Neural crest cell (in vitro differentiated cells): Measurements from ENCODE around the gene KLHL15. TPM values are rescaled to one million over a fixed set of nuclear protein-coding genes. Genes with fewer than 3 reads are reported as not detected.
"Not testable (repeated sequence)": the region's sequence is repeated elsewhere in the genome, so short reads cannot be mapped to it uniquely, and the experiment has no call there.

ENCODE experiments used
- DNase-seq: peaks from one replicate; pipeline ENCODE4 v3.0.0; 2021; ENCODE audit warnings: low read depth, mixed read lengths, low spot score
- H3K27ac Mint-ChIP-seq: one replicate; pipeline ENCODE4 v1.8.0; 2021; ENCODE audit warnings: mild to moderate bottlenecking, mixed read lengths; ENCODE audit not compliant: unreplicated experiment
- H3K27me3 Mint-ChIP-seq: 2 replicates; pipeline ENCODE4 v1.8.0; 2021; ENCODE audit warnings: low read depth, mild to moderate bottlenecking, mixed read lengths
- H3K36me3 Mint-ChIP-seq: 2 replicates; pipeline ENCODE4 v1.8.0; 2021; ENCODE audit warnings: low read depth, mild to moderate bottlenecking, mixed read lengths
- H3K4me1 Mint-ChIP-seq: 2 replicates; pipeline ENCODE4 v1.8.0; 2021; ENCODE audit warnings: mixed read lengths
- H3K4me3 Mint-ChIP-seq: one replicate; pipeline ENCODE4 v1.8.0; 2021; ENCODE audit warnings: mild to moderate bottlenecking, mixed read lengths
- H3K9me3 Mint-ChIP-seq: 2 replicates; pipeline ENCODE4 v1.8.0; 2021; ENCODE audit warnings: mixed read lengths
- CTCF ChIP-seq: fragments of 200-600 bp; sonication (generic); conservative IDR thresholded peaks from 2 replicates; pipeline ENCODE4 v1.5.0; 2021; ENCODE audit warnings: antibody characterized with exemption, mild to moderate bottlenecking
- long read RNA-seq: library from polyadenylated mRNA; unstranded; transcript quantifications from one replicate; pipeline ENCODE4 v2.0.0, GENCODE V29; 2020
- total RNA-seq: library from RNA; stranded (reverse); gene quantifications from 2 replicates; pipeline ENCODE4 v1.2.1, GENCODE V29; 2021

The KLHL15 gene
- total RNA-seq, result 16.5 and 17.1 TPM in 2 replicates
- long read RNA-seq, partial matches to known transcripts, result 1 of 3 reads
- long read RNA-seq, other reads (novel, unspliced or antisense), result 2 of 3 reads

- H3K36me3 Mint-ChIP-seq, result peaks cover 3% of the 10 kb centered on the region
- TF ChIP-seq CTCF, result no peak
- no peaks in the 10 kb centered on the region for H3K27me3 Mint-ChIP-seq
- H3K4me3 Mint-ChIP-seq, result peak within 1 kb of the TSS; percentile 84
- no peak for DNase-seq
- H3K27ac Mint-ChIP-seq, result peak within 1 kb of the TSS; percentile 99
- H3K4me1 Mint-ChIP-seq, result peaks cover 22% of the 10 kb centered on the region
- no peaks in the 10 kb centered on the region for H3K9me3 Mint-ChIP-seq
Observed at GRCh38 chrX:24027086-24027485, at the start of gene KLHL15. Gene KLHL15 (minus strand): TSS chrX:24027186. CDS start chrX:24006693, 20,493 bp downstream.

- no peak overlapping the region for H3K4me3 Mint-ChIP-seq
- H3K9me3 Mint-ChIP-seq, result no peaks in the 10 kb centered on the region
- DNase-seq, result no peak
- H3K27ac Mint-ChIP-seq, result no peak overlapping the region
- TF ChIP-seq CTCF, result no peak
- H3K36me3 Mint-ChIP-seq, result peaks cover 25% of the 10 kb centered on the region
- no peaks in the 10 kb centered on the region for H3K4me1 Mint-ChIP-seq
- no peaks in the 10 kb centered on the region for H3K27me3 Mint-ChIP-seq
Observed at GRCh38 chrX:24069877-24070276, 42.9 kb upstream of the KLHL15 start.

GRCh38 chrX:24063488-24063887, 36.5 kb upstream of the KLHL15 start:
- Mint-ChIP-seq H3K4me1 (peaks cover 3% of the 10 kb centered on the region), H3K36me3 (peaks cover 37% of the 10 kb centered on the region), H3K4me3 (no peak overlapping the region), H3K27me3 (no peaks in the 10 kb centered on the region), H3K9me3 (no peaks in the 10 kb centered on the region), H3K27ac (no peak overlapping the region)
- DNase-seq, result no peak
- no peak for TF ChIP-seq CTCF

GRCh38 chrX:24055043-24055356, 28.0 kb upstream of the KLHL15 start:
- no peak overlapping the region for H3K4me3 Mint-ChIP-seq
- TF ChIP-seq CTCF, result no peak
- H3K36me3 Mint-ChIP-seq, result peaks cover 13% of the 10 kb centered on the region
- H3K9me3 Mint-ChIP-seq, result no peaks in the 10 kb centered on the region
- peaks cover 19% of the 10 kb centered on the region for H3K4me1 Mint-ChIP-seq
- no peaks in the 10 kb centered on the region for H3K27me3 Mint-ChIP-seq
- DNase-seq, result no peak
- H3K27ac Mint-ChIP-seq, result no peak overlapping the region

GRCh38 chrX:24054182-24055042, 27.4 kb upstream of the KLHL15 start, which contains the start of gene EIF2S3:
Gene EIF2S3 (plus strand): TSS chrX:24054956. CDS start chrX:24054969, 13 bp downstream.
- H3K27ac Mint-ChIP-seq, result peak within 1 kb of the TSS; percentile 86
- H3K36me3 Mint-ChIP-seq, result peaks cover 9% of the 10 kb centered on the region
- H3K4me3 Mint-ChIP-seq, result no peak within 1 kb of the TSS

GRCh38 chrX:24050522-24051318, 23.7 kb upstream of the KLHL15 start:
- H3K4me1 Mint-ChIP-seq, H3K27ac Mint-ChIP-seq, H3K36me3 Mint-ChIP-seq, DNase-seq, H3K27me3 Mint-ChIP-seq, H3K9me3 Mint-ChIP-seq: not testable (repeated sequence)
- peak overlapping the region; percentile 71 for H3K4me3 Mint-ChIP-seq

More at GRCh38 chrX:24054182-24055042, 27.4 kb upstream of the KLHL15 start, which contains the start of gene EIF2S3:
- Mint-ChIP-seq H3K4me1 (peaks cover 16% of the 10 kb centered on the region), H3K27me3 (no peaks in the 10 kb centered on the region), H3K9me3 (no peaks in the 10 kb centered on the region)
- DNase-seq, result peak; percentile 84
- TF ChIP-seq CTCF, result peak; percentile 88

- not testable (repeated sequence) for H3K4me3 Mint-ChIP-seq, DNase-seq, H3K27me3 Mint-ChIP-seq, H3K4me1 Mint-ChIP-seq, H3K36me3 Mint-ChIP-seq, H3K9me3 Mint-ChIP-seq, H3K27ac Mint-ChIP-seq
Observed at GRCh38 chrX:24049643-24050042, 22.7 kb upstream of the KLHL15 start.

GRCh38 chrX:24046060-24046459, 19.1 kb upstream of the KLHL15 start:
- H3K9me3 Mint-ChIP-seq, H3K27ac Mint-ChIP-seq, H3K4me3 Mint-ChIP-seq, DNase-seq, H3K36me3 Mint-ChIP-seq, H3K27me3 Mint-ChIP-seq, H3K4me1 Mint-ChIP-seq: not testable (repeated sequence)
